Heart left ventricle (tissue), 16 donors: ENCODE measurements around the gene HYAL1. TPM values are rescaled to one million over a fixed set of nuclear protein-coding genes. Genes with fewer than 3 reads are reported as not detected.

Experiments used
- ATAC-seq, 4 donors: fragments of 200-7000 bp; cut with Tn5 transposase; one replicate each; pipeline ENCODE4 v1.9.1; 2020 to 2022; ENCODE audit warnings: moderate library complexity in 4 of 4, mild to moderate bottlenecking in 3 of 4, moderate number of reproducible peaks in 1 of 4
- DNase-seq, 5 donors: peaks; one replicate each; pipeline ENCODE4 v3.0.0-alpha.2; 2020
- H3K27ac ChIP-seq, 12 donors: fragments of 200-600 bp; sonication (generic) in 4 of 12; one replicate each; pipeline versions ENCODE4 v1.5.0 to v1.8.0; 2016 to 2022; ENCODE audit warnings: mild to moderate bottlenecking in 2 of 12
- H3K27me3 ChIP-seq, 9 donors: fragments of 200-600 bp; sonication (generic) in 2 of 9; one replicate each; pipeline versions ENCODE4 v1.5.1 to v1.8.0; 2016 to 2022; ENCODE audit warnings: mild to moderate bottlenecking in 3 of 9
- H3K36me3 ChIP-seq, 9 donors: fragments of 200-600 bp; sonication (generic) in 2 of 9; one replicate each; pipeline versions ENCODE4 v1.5.0 to v1.8.0; 2018 to 2022; ENCODE audit warnings: mild to moderate bottlenecking in 2 of 9
- H3K4me1 ChIP-seq, 12 donors: fragments of 200-600 bp; sonication (generic) in 4 of 12; one replicate each; pipeline versions ENCODE4 v1.5.0 to v1.8.0; 2016 to 2022; ENCODE audit warnings: mild to moderate bottlenecking in 3 of 12
- H3K4me3 ChIP-seq, 12 donors: fragments of 200-600 bp; sonication (generic) in 4 of 12; one replicate each; pipeline versions ENCODE4 v1.5.0 to v1.8.0; 2017 to 2022; ENCODE audit warnings: mild to moderate bottlenecking in 9 of 12, moderate library complexity in 4 of 12
- H3K9me3 ChIP-seq, 12 donors: fragments of 200-600 bp; sonication (generic) in 4 of 12; one replicate each; pipeline versions ENCODE4 v1.5.0 to v1.8.0; 2016 to 2022; ENCODE audit warnings: mild to moderate bottlenecking in 1 of 12
- CTCF ChIP-seq, 12 donors: fragments of 200-600 bp; sonication (generic) in 4 of 12; IDR thresholded peaks; one replicate each; pipeline versions ENCODE4 v1.5.0 to v1.8.0; 2018 to 2022; ENCODE audit warnings: antibody characterized with exemption in 12 of 12, mild to moderate bottlenecking in 5 of 12
- POLR2A ChIP-seq, 2 donors: fragments of 450-650 bp; IDR thresholded peaks; one replicate each; pipeline ENCODE4 v1.6.1; 2017; ENCODE audit warnings: antibody characterized with exemption in 2 of 2, mild to moderate bottlenecking in 2 of 2, moderate library complexity in 2 of 2
- WGBS, 4 donors: extraction: QIAGEN DNeasy Blood & Tissue Kit in 2 of 4; methylation state at CpG; one replicate each; pipeline versions ENCODE4 v1.1.5 to v1.1.7; 2013 to 2018; 5-methylcytosine and 5-hydroxymethylcytosine counted together
- intact Hi-C, 10 donors: fragments of 100-400 bp; cut with DNase I; formaldehyde crosslinking; loops; one replicate each; pipeline versions ENCODE4 v1.11.1 to v1.14.2; 2022
- polyA plus RNA-seq, 2 donors: library from polyadenylated mRNA; stranded (reverse); fragments of 200-250 nt; gene quantifications; one replicate each; pipeline ENCODE4 v1.2.3, GENCODE V29; 2013
- total RNA-seq, 9 donors: library from RNA; depleted of rRNA in 2 of 9; stranded (reverse); fragments of >200 nt in 2 of 9; fragmentation: NEBNext Ultra II Directional in 3 of 9; extraction: Animal tissue kit (Norgen Biotek cat#: 25700) in 3 of 9; gene quantifications; one replicate each; pipeline versions ENCODE4 v1.1.0 to v1.2.4, GENCODE V29; 2016 to 2023
- donor health status: ischemic (EF 13 %, LVEDD 7.1; RV severe dilation, severe dysfunction).
- donor health status: healthy with polysubstance abuse.
- donor health status: DM: no; HTN: yes; CAD: no.
- donor health status: DM: no; HTN: no; CAD: no.
- donor health status: ischemic (EF 25% LVEDD 6.9; RV normal size, moderate dysfunction).
- donor health status: ischemic (EF 25% LVEDD 5.7; RV mildly dilated, moderate dysfunction).
- donor health status: healthy.
- donor health status: DM: yes; HTN: yes; CAD: no.
- donor health status: ischemic (EF 35%, LVEDD 5.7; RV mildly dilated, moderate dysfunction).
- donor health status: nonischemic (EF 11% LVEDD 7.7; RV severe dilation, severe dysfunction).
- donor health status: DM: yes; HTN: yes; CAD: no.
- donor health status: PGD.
- donor health status: ischemic (EF 29% LVEDD 5.4; RV normal size, mild dysfunction).
- donor health status: nonischemic (EF 23%, LVEDD 6.1; RV moderate dilation, normal function).

HYAL1 gene
- total and polyA plus RNA-seq, 11 donors, result 36.9 to 99.7 (median 57.8) TPM

- H3K4me3 ChIP-seq, result no peak overlapping the region
Observed at GRCh38 chr3:50258979-50259378, 44.4 kb downstream of the HYAL1 start.

GRCh38 chr3:50258029-50258680, 45.2 kb downstream of the HYAL1 start:
- TF ChIP-seq CTCF (IDR thresholded peaks at IDR 0.05), result no peak
- TF ChIP-seq POLR2A (IDR thresholded peaks at IDR 0.05), result no peak
- intact Hi-C loops, result loop anchor here in 1 of 10 donors (10.0 kb wide), 1 partner anchor 67 kb away; the partner anchor contains the start of genes HYAL2 and TUSC2
- no peak for ATAC-seq
- DNase-seq, result peak in 1 of 5 donors; percentile 28
- WGBS, 4 donors, result 82 to 90% (median 86%) methylated on average over 16 to 17 of the region's 17 CpGs
- peaks cover 0 to 71% (median 51%) of the 10 kb centered on the region in 12 donors for H3K4me1 ChIP-seq
- no peaks in the 10 kb centered on the region for H3K27me3 ChIP-seq
- H3K9me3 ChIP-seq, result peaks cover 0 to 6% (median 0%) of the 10 kb centered on the region in 12 donors
- H3K36me3 ChIP-seq, result peaks cover 0 to 65% (median 42%) of the 10 kb centered on the region in 9 donors
- H3K27ac ChIP-seq, result peak overlapping the region in 10 of 12 donors; percentile 5 to 100 (median 100)
- no peak overlapping the region for H3K4me3 ChIP-seq

More at GRCh38 chr3:50258979-50259378, 44.4 kb downstream of the HYAL1 start:
- H3K9me3 ChIP-seq, result peaks cover 0 to 6% (median 0%) of the 10 kb centered on the region in 12 donors
- TF ChIP-seq POLR2A (IDR thresholded peaks at IDR 0.05), result no peak
- no peak for TF ChIP-seq CTCF (IDR thresholded peaks at IDR 0.05)
- peak overlapping the region; percentile 88 to 100 (median 100) for H3K27ac ChIP-seq
- ATAC-seq (no peak), DNase-seq (peak in 1 of 5 donors; percentile 33)
- H3K27me3 ChIP-seq, result no peaks in the 10 kb centered on the region
- peaks cover 0 to 57% (median 42%) of the 10 kb centered on the region in 9 donors for H3K36me3 ChIP-seq
- 76 to 85% (median 80%) methylated on average over 16 of the region's 16 CpGs for WGBS, 4 donors
- intact Hi-C loops, result loop anchor here in 1 of 10 donors (10.0 kb wide), 1 partner anchor 66 kb away; the partner anchor contains the start of genes HYAL2 and TUSC2
- peaks cover 0 to 65% (median 48%) of the 10 kb centered on the region in 12 donors for H3K4me1 ChIP-seq

- Histone ChIP-seq H3K36me3 (peaks cover 0 to 74% (median 51%) of the 10 kb centered on the region in 9 donors), H3K9me3 (peaks cover 0 to 6% (median 0%) of the 10 kb centered on the region in 12 donors), H3K4me1 (peaks cover 0 to 81% (median 56%) of the 10 kb centered on the region in 12 donors), H3K27ac (peak overlapping the region in 10 of 12 donors; percentile 27 to 100 (median 99)), H3K4me3 (no peak overlapping the region), H3K27me3 (no peaks in the 10 kb centered on the region)
- intact Hi-C loops, result loop anchor here in 2 of 10 donors (2.0 to 10.0 kb wide), 2 partner anchors 14 to 68 kb away; partner anchors contain the start of genes HYAL2 (in 1 of the 2) and TUSC2 (in 1 of the 2)
- ATAC-seq (no peak), DNase-seq (peak in 2 of 5 donors; percentile 51 to 61)
- TF ChIP-seq POLR2A (IDR thresholded peaks at IDR 0.05), result no peak
- TF ChIP-seq CTCF (IDR thresholded peaks at IDR 0.05), result peak; percentile 33 to 62 (median 46)
- WGBS, 4 donors, result 88 to 93% (median 90%) methylated on average over 19 to 20 of the region's 20 CpGs
Observed at GRCh38 chr3:50256978-50257890, 46.1 kb downstream of the HYAL1 start.
